ENCODE data around the gene MSX1. TPM values are rescaled to one million over a fixed set of nuclear protein-coding genes. Genes with fewer than 3 reads are reported as not detected.

The MSX1 gene
- total RNA-seq (2022; extraction: Qiagen RNA extraction; ENCODE audit: low read depth): 7.5 to 12.4 TPM (median 11.0 TPM) in 5 replicates

GRCh38 chr4:4859325-4859798 is at the start of gene MSX1:
Gene MSX1 (plus strand): TSS chr4:4859665. CDS start chr4:4859900, 235 bp downstream.

Other genes starting within 250 kb of the MSX1 start
- gene CYTL1, start 159.8 kb downstream of the MSX1 start, total RNA-seq (2022; extraction: Qiagen RNA extraction; ENCODE audit: low read depth): not detected in 5 replicates
- 19.0 to 22.9 TPM (median 22.7 TPM) in 5 replicates for gene STK32B, start 191.8 kb downstream of the MSX1 start, total RNA-seq (2022; extraction: Qiagen RNA extraction; ENCODE audit: low read depth)